ENCODE results near the gene HNRNPA1. TPM values are rescaled to one million over a fixed set of nuclear protein-coding genes. Genes with fewer than 3 reads are reported as not detected.

The HNRNPA1 gene
- total and polyA plus RNA-seq, 9 of the 15 experiments (the other 6 are each of a cell fraction or from before 2014, with no cell fraction given), result 1,166 to 2,703 (median 1,815) TPM

DNA sequence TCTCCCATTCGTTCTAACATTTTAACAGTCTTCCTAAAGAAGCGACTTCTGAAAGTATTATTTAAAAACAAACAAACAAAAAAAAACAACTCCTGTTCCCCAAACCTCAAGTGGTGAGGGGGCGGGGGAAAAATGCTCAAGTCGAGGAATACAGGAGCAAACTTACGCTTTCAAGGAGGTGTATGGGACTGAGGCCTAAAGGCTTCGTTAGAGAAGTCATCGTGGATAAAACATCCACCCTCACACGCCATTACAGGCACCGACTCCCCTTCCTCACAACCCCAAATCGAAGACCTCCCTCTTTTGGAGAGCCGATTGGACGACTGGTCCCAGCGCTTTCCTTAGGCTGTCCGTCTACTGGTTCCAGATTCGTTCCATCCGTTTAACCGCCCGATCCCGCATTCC, 1.3 kb upstream of the HNRNPA1 start (continued):
- TF ChIP-seq, protein P1, sequence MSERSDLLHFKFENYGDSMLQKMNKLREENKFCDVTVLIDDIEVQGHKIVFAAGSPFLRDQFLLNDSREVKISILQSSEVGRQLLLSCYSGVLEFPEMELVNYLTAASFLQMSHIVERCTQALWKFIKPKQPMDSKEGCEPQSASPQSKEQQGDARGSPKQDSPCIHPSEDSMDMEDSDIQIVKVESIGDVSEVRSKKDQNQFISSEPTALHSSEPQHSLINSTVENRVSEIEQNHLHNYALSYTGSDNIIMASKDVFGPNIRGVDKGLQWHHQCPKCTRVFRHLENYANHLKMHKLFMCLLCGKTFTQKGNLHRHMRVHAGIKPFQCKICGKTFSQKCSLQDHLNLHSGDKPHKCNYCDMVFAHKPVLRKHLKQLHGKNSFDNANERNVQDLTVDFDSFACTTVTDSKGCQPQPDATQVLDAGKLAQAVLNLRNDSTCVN (CRISPR knock-in tag; IDR thresholded peaks at IDR 0.05), result 0 out of 2 replicates have a peak, but pooled peaks have one; percentile 19
- TF ChIP-seq, protein P2, sequence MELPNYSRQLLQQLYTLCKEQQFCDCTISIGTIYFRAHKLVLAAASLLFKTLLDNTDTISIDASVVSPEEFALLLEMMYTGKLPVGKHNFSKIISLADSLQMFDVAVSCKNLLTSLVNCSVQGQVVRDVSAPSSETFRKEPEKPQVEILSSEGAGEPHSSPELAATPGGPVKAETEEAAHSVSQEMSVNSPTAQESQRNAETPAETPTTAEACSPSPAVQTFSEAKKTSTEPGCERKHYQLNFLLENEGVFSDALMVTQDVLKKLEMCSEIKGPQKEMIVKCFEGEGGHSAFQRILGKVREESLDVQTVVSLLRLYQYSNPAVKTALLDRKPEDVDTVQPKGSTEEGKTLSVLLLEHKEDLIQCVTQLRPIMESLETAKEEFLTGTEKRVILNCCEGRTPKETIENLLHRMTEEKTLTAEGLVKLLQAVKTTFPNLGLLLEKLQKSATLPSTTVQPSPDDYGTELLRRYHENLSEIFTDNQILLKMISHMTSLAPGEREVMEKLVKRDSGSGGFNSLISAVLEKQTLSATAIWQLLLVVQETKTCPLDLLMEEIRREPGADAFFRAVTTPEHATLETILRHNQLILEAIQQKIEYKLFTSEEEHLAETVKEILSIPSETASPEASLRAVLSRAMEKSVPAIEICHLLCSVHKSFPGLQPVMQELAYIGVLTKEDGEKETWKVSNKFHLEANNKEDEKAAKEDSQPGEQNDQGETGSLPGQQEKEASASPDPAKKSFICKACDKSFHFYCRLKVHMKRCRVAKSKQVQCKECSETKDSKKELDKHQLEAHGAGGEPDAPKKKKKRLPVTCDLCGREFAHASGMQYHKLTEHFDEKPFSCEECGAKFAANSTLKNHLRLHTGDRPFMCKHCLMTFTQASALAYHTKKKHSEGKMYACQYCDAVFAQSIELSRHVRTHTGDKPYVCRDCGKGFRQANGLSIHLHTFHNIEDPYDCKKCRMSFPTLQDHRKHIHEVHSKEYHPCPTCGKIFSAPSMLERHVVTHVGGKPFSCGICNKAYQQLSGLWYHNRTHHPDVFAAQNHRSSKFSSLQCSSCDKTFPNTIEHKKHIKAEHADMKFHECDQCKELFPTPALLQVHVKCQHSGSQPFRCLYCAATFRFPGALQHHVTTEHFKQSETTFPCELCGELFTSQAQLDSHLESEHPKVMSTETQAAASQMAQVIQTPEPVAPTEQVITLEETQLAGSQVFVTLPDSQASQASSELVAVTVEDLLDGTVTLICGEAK (IDR thresholded peaks at IDR 0.05), result peak; percentile 50; the same call in 1 of the 2 replicates
- TF ChIP-seq, protein P2 (CRISPR knock-in tag; IDR thresholded peaks at IDR 0.05), result no peak
- TF ChIP-seq NFATC3 (IDR thresholded peaks at IDR 0.05) (peak; percentile 37; the same call in 1 of the 2 replicates), TAF7 (tag; IDR thresholded peaks at IDR 0.05) (peak; percentile 77), LARP7 (IDR thresholded peaks at IDR 0.05) (peak; percentile 87; the same call in 1 of the 2 replicates), NFRKB (IDR thresholded peaks at IDR 0.05; ENCODE audit: low read depth) (0 out of 2 replicates have a peak, but pooled peaks have one; percentile 85), NFXL1 (CRISPR knock-in tag; IDR thresholded peaks at IDR 0.05) (0 out of 2 replicates have a peak, but pooled peaks have one; percentile 43), FOXP1 (CRISPR knock-in tag; IDR thresholded peaks at IDR 0.05) (0 out of 2 replicates have a peak, but pooled peaks have one; percentile 70), FOXK2 (conservative IDR thresholded peaks at IDR 0.05 in 1 of 2, IDR thresholded peaks at IDR 0.05 in 1 of 2; ENCODE audit: low read depth in 2 of 2) (no peak)

Data from K562 (cell line).